ENCODE results near the gene MYH13. TPM values are rescaled to one million over a fixed set of nuclear protein-coding genes. Genes with fewer than 3 reads are reported as not detected.

MYH13 gene
- total and polyA plus RNA-seq, 9 of the 15 experiments (the other 6 are each of a cell fraction or from before 2014, with no cell fraction given), result 0.01 TPM; not detected in 8

DNA sequence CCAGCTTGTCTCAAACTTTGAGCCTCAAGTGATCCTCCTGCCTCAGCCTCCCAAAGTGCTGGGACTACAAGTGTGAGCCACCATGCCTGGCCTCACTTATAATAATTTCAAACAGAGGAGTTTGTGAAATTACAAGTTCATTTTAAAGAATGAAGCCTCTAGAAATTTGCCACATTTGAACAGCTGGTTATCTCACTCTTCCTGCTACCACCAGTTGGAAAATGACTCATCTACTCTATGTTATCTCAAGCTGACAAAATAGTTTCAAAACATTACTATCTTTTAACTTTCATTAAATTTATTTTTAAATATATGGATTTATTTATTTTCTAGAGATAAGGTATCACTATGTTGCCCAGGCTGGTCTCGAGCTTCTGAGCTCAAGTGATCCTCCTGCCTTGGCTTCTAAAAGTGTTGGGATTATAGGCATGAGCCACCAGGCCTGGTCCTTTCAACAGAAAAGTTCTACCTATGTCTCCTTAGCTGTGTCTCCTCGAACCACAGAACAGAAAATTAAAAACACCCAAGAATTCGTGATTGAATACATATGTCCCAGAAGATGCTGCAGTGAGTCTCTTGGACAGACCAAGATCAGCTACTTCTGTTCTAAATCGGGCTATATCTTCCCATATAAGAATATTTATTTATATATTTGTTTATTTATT lies 47.6 kb downstream of the MYH13 start (continued):
- TF ChIP-seq MCM5 (IDR thresholded peaks at IDR 0.05; ENCODE audit: low read depth) (no peak), CBFA2T2 (conservative IDR thresholded peaks at IDR 0.05) (0 out of 2 replicates have a peak, but pooled peaks have one; percentile 33), E2F3 (CRISPR knock-in tag; IDR thresholded peaks at IDR 0.05) (no peak), TAF15 (IDR thresholded peaks at IDR 0.05; ENCODE audit: low read depth, low read length) (no peak), BRD4 (IDR thresholded peaks at IDR 0.05) (no peak), ARID2 (IDR thresholded peaks at IDR 0.05) (no peak), ZNF696 (CRISPR knock-in tag; conservative IDR thresholded peaks at IDR 0.05) (no peak), ZSCAN29 (IDR thresholded peaks at IDR 0.05) (no peak), HMG20A (CRISPR knock-in tag; conservative IDR thresholded peaks at IDR 0.05) (no peak)
- TF ChIP-seq, protein P1, sequence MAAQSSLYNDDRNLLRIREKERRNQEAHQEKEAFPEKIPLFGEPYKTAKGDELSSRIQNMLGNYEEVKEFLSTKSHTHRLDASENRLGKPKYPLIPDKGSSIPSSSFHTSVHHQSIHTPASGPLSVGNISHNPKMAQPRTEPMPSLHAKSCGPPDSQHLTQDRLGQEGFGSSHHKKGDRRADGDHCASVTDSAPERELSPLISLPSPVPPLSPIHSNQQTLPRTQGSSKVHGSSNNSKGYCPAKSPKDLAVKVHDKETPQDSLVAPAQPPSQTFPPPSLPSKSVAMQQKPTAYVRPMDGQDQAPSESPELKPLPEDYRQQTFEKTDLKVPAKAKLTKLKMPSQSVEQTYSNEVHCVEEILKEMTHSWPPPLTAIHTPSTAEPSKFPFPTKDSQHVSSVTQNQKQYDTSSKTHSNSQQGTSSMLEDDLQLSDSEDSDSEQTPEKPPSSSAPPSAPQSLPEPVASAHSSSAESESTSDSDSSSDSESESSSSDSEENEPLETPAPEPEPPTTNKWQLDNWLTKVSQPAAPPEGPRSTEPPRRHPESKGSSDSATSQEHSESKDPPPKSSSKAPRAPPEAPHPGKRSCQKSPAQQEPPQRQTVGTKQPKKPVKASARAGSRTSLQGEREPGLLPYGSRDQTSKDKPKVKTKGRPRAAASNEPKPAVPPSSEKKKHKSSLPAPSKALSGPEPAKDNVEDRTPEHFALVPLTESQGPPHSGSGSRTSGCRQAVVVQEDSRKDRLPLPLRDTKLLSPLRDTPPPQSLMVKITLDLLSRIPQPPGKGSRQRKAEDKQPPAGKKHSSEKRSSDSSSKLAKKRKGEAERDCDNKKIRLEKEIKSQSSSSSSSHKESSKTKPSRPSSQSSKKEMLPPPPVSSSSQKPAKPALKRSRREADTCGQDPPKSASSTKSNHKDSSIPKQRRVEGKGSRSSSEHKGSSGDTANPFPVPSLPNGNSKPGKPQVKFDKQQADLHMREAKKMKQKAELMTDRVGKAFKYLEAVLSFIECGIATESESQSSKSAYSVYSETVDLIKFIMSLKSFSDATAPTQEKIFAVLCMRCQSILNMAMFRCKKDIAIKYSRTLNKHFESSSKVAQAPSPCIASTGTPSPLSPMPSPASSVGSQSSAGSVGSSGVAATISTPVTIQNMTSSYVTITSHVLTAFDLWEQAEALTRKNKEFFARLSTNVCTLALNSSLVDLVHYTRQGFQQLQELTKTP (IDR thresholded peaks at IDR 0.05; ENCODE audit: low read depth in 1 of 2, partially characterized antibody in 2 of 2), result no peak
